Smooth muscle cell (in vitro differentiated cells): ENCODE results near the gene RSU1. TPM values are rescaled to one million over a fixed set of nuclear protein-coding genes. Genes with fewer than 3 reads are reported as not detected.

Experiments
- DNase-seq: peaks from one replicate; lab custom pipeline; 2025; ENCODE audit not compliant: unreplicated experiment; lab: John Stamatoyannopoulos, UW
- H2AFZ ChIP-seq: fragments of 200-600 bp; sonication (generic); 2 replicates; pipeline ENCODE4 v1.6.0; 2016; ENCODE audit warnings: antibody characterized with exemption, low read depth, mild to moderate bottlenecking
- H3F3A ChIP-seq: fragments of 200-600 bp; sonication (generic); 2 replicates; pipeline ENCODE4 v1.6.0; 2017; ENCODE audit warnings: antibody characterized with exemption, low read depth
- H3K27ac ChIP-seq: fragments of 200-600 bp; sonication (generic); 2 replicates; pipeline ENCODE4 v1.5.1; 2016; ENCODE audit warnings: low read depth, mild to moderate bottlenecking
- H3K27me3 ChIP-seq: fragments of 200-600 bp; sonication (generic); 2 replicates; pipeline ENCODE4 v1.6.1; 2016; ENCODE audit warnings: low read depth, mild to moderate bottlenecking
- H3K36me3 ChIP-seq: fragments of 200-600 bp; sonication (generic); 2 replicates; pipeline ENCODE4 v1.5.1; 2016; ENCODE audit warnings: low read depth
- H3K4me1 ChIP-seq: fragments of 200-600 bp; sonication (generic); 2 replicates; pipeline ENCODE4 v1.5.1; 2016; ENCODE audit warnings: low read depth
- H3K4me2 ChIP-seq: fragments of 200-600 bp; sonication (generic); 2 replicates; pipeline ENCODE4 v1.6.0; 2016; ENCODE audit warnings: mild to moderate bottlenecking
- H3K4me3 ChIP-seq: fragments of 200-600 bp; sonication (generic); 2 replicates; pipeline ENCODE4 v1.5.1; 2016; ENCODE audit warnings: mild to moderate bottlenecking
- H3K79me2 ChIP-seq: fragments of 200-600 bp; sonication (generic); 2 replicates; pipeline ENCODE4 v1.6.0; 2016; ENCODE audit warnings: low read depth, mild to moderate bottlenecking
- H3K9ac ChIP-seq: fragments of 200-600 bp; sonication (generic); 2 replicates; pipeline ENCODE4 v1.6.0; 2016; ENCODE audit warnings: low read depth
- H3K9me3 ChIP-seq: fragments of 200-600 bp; sonication (generic); replicated peaks from 2 replicates; pipeline ENCODE4 v1.5.1; 2016; ENCODE audit warnings: low read depth
- H4K20me1 ChIP-seq: fragments of 200-600 bp; sonication (generic); 2 replicates; pipeline ENCODE4 v1.6.0; 2016; ENCODE audit warnings: low read depth
- WGBS: methylation state at CpG from one replicate; pipeline ENCODE4 v1.1.7; 2016; ENCODE audit warnings: low lambda C conversion rate; 5-methylcytosine and 5-hydroxymethylcytosine counted together
- polyA plus RNA-seq: library from polyadenylated mRNA; unstranded; fragments of >200 nt; fragmentation: Nextera tagmentation; extraction: Ambion mirVana; gene quantifications from 2 replicates; pipeline ENCODE4 v1.2.1, GENCODE V29; 2016
- total RNA-seq: library from RNA; depleted of rRNA; stranded (reverse); fragments of >200 nt; gene quantifications from 2 replicates; pipeline ENCODE4 v1.2.3, GENCODE V29; 2014
- TF ChIP-seq, protein P1 (sequence below): fragments of 200-600 bp; sonication (generic); IDR thresholded peaks from 2 replicates; pipeline ENCODE4 v1.5.1; 2017; ENCODE audit warnings: borderline replicate concordance, mild to moderate bottlenecking, antibody characterized with exemption; ENCODE audit not compliant: insufficient read depth, poor library complexity, severe bottlenecking

RSU1 gene
- total and polyA plus RNA-seq, 2 experiments from 2014 or later, result 110 to 128 TPM

DNA sequence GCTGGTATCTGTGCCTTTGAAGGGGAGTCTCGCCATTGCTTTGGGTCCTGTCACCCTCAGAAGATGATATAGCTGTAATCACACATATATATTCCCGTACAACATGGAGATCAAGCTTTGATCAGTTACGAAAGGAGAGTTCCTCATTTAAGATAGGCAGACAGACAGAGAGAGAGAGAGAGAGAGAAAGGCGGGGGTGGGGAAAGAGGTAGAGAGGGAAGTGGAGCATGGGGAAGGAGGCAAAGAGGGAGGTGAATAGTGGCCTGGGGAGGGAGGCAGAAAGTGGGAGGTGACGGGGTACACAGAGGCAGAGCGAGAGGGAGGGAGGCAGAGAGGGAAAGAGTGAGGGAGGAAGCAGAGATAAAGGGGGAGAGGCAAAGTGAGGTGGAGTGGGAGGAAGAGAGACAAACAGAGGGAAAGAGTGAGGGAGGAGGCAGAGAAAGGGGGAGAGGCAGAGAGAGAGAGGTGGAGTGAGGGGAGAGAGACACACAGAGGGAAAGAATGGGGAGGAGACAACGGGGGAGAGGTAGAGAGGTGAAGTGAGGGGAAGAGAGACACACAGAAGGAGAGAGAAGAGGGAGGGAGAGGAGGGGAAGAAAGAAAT is 250.9 kb downstream of the RSU1 start:
- DNase-seq, result no peak

DNA sequence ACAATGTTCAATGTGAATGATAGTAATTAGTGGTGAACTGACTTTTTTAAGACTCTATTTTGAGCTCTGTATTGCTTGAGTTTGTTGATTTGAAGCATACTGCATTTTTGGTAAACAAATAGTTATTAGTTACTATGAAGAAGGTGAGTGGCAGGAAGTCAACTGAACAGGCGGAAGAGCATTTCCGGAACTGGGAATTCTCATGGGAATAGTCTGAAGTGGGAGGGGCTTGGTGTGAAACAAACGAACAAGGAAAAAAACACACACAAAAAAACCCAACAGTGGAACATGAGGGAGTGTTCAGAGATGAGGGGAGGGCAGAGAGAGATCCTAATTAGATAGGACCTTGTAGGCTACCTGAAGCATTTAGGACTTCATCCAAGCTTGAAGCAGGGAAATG is 251.6 kb downstream of the RSU1 start:
- Histone ChIP-seq H3K9me3 (no peaks in the 10 kb centered on the region), H2AFZ (no peak overlapping the region), H3K79me2 (no peaks in the 10 kb centered on the region), H3K27ac (no peak overlapping the region), H3K36me3 (no peaks in the 10 kb centered on the region), H3K4me1 (no peaks in the 10 kb centered on the region), H3K4me2 (no peak overlapping the region), H3K27me3 (no peaks in the 10 kb centered on the region), H3K9ac (no peak overlapping the region), H4K20me1 (no peaks in the 10 kb centered on the region), H3F3A (no peaks in the 10 kb centered on the region), H3K4me3 (no peak overlapping the region)
- no peak for DNase-seq
- TF ChIP-seq, protein P1, sequence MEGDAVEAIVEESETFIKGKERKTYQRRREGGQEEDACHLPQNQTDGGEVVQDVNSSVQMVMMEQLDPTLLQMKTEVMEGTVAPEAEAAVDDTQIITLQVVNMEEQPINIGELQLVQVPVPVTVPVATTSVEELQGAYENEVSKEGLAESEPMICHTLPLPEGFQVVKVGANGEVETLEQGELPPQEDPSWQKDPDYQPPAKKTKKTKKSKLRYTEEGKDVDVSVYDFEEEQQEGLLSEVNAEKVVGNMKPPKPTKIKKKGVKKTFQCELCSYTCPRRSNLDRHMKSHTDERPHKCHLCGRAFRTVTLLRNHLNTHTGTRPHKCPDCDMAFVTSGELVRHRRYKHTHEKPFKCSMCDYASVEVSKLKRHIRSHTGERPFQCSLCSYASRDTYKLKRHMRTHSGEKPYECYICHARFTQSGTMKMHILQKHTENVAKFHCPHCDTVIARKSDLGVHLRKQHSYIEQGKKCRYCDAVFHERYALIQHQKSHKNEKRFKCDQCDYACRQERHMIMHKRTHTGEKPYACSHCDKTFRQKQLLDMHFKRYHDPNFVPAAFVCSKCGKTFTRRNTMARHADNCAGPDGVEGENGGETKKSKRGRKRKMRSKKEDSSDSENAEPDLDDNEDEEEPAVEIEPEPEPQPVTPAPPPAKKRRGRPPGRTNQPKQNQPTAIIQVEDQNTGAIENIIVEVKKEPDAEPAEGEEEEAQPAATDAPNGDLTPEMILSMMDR, result no peak
- WGBS, result 83% methylated on average over 3 of the region's 3 CpGs

More for the DNA sequence above, 250.9 kb downstream of the RSU1 start:
- Histone ChIP-seq H3K27me3 (no peaks in the 10 kb centered on the region), H4K20me1 (no peaks in the 10 kb centered on the region), H3K4me2 (no peak overlapping the region), H3F3A (no peaks in the 10 kb centered on the region), H3K79me2 (no peaks in the 10 kb centered on the region), H3K4me1 (no peaks in the 10 kb centered on the region), H3K9ac (no peak overlapping the region), H3K9me3 (no peaks in the 10 kb centered on the region), H2AFZ (no peak overlapping the region), H3K27ac (no peak overlapping the region), H3K36me3 (no peaks in the 10 kb centered on the region), H3K4me3 (no peak overlapping the region)
- 73% methylated on average over 5 of the region's 7 CpGs for WGBS
- TF ChIP-seq, protein P1, result no peak

DNA sequence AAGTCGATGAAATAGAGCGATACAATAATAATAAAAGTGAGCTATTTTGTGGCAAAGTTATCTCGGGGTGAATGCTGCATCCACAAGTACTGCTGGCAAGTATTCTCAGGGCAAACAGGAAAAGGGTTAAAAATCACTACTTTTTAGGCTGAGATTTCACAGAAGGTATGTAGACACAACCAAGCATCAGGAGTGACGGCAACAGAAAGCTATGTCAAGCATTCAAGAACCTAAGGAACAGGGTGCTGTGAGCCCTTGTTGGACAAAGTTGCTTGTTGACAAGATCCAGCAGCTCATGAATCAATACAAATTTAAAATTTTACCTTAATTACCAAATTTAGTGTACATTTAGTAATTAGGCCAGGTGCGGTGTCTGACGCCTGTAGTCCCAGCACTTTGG is 254.3 kb downstream of the RSU1 start:
- Histone ChIP-seq H3K27me3 (no peaks in the 10 kb centered on the region), H3K27ac (no peak overlapping the region), H3K36me3 (no peaks in the 10 kb centered on the region), H3K9me3 (no peaks in the 10 kb centered on the region), H3K79me2 (no peaks in the 10 kb centered on the region), H3K4me2 (no peak overlapping the region), H3F3A (no peaks in the 10 kb centered on the region), H3K4me1 (no peaks in the 10 kb centered on the region), H3K4me3 (no peak overlapping the region), H2AFZ (no peak overlapping the region), H4K20me1 (no peaks in the 10 kb centered on the region), H3K9ac (no peak overlapping the region)
- no peak for DNase-seq
- WGBS, result 88% methylated on average over 6 of the region's 6 CpGs
- TF ChIP-seq, protein P1, result no peak

DNA sequence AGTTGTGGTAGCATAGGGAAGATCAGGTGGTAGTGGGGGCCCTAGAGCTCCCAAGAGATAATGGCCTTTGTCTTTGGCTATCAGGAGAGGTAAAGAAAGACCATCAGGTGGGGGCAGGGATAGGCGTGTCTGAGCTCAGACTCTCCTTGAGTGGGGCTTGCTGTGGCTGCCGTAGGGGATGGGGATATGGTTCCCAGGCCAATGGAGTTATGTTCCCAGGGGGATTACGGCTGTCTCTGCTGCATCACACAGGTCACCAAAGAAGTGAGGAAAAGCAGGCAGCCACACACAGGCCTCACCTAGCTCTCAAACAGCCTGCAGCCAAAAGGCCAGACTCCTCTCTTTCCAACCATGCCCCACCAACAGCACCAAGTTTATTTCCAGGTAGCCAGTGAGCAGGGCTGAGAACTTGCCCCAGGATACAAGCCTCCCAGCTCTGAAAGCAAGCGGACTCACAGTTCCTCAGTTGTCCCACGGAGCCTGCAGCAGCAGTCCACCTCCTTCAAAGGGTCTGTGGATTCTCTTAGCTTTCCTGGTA is 257.9 kb downstream of the RSU1 start:
- H3K36me3 ChIP-seq, result no peaks in the 10 kb centered on the region
- no peak overlapping the region for H3K9ac ChIP-seq
- H3K9me3 ChIP-seq, result no peaks in the 10 kb centered on the region
- 74% methylated on average over 5 of the region's 5 CpGs for WGBS
- H3F3A ChIP-seq, result no peaks in the 10 kb centered on the region
- no peak overlapping the region for H3K4me2 ChIP-seq
- no peaks in the 10 kb centered on the region for H3K79me2 ChIP-seq
- no peak overlapping the region for H3K4me3 ChIP-seq
- no peak for DNase-seq
- H3K4me1 ChIP-seq, result no peaks in the 10 kb centered on the region
- H2AFZ ChIP-seq, result no peak overlapping the region
- no peak overlapping the region for H3K27ac ChIP-seq
- H4K20me1 ChIP-seq, result no peaks in the 10 kb centered on the region
- TF ChIP-seq, protein P1, result no peak
- H3K27me3 ChIP-seq, result peaks cover 4% of the 10 kb centered on the region
